HepG2 (cell line): ENCODE data around the gene SBK3.
"Not testable (repeated sequence)": the region's sequence is repeated elsewhere in the genome, so short reads cannot be mapped to it uniquely, and the experiment has no call there.

Experiments
- CHD4 ChIP-seq: fragments of 200-600 bp; sonication (generic); IDR thresholded peaks from 2 replicates; pipeline ENCODE4 v1.7.0; 2017; ENCODE audit warnings: mild to moderate bottlenecking, low read length, borderline replicate concordance
- CTCF ChIP-seq: sonication (generic); formaldehyde crosslinking; IDR thresholded peaks from 2 replicates; pipeline ENCODE4 v1.5.0; 2020; ENCODE audit warnings: mild to moderate bottlenecking, missing genetic modification reagents, moderate library complexity
- SKIL ChIP-seq: sonication (generic); formaldehyde crosslinking; IDR thresholded peaks from 2 replicates; pipeline ENCODE4 v1.8.0; 2022; ENCODE audit warnings: missing genetic modification reagents, mild to moderate bottlenecking, moderate library complexity, borderline replicate concordance
- SOX6 ChIP-seq, 2 experiments: fragments of 450-650 bp in 1 of 2; sonication (generic) in 1 of 2; formaldehyde crosslinking in 1 of 2; IDR thresholded peaks; 2 replicates each; pipeline versions ENCODE4 v1.4.0 to v1.6.1; 2017 to 2020; ENCODE audit warnings: antibody characterized with exemption in 1 of 2, mild to moderate bottlenecking in 1 of 2, missing genetic modification reagents in 1 of 2
- ZBTB34 ChIP-seq: sonication (generic); formaldehyde crosslinking; IDR thresholded peaks from 2 replicates; pipeline ENCODE4 v1.8.0; 2022; ENCODE audit warnings: mild to moderate bottlenecking, missing genetic modification reagents
- ZFP90 ChIP-seq: sonication (generic); formaldehyde crosslinking; IDR thresholded peaks from 2 replicates; pipeline ENCODE4 v1.8.0; 2022; ENCODE audit warnings: missing genetic modification reagents, mild to moderate bottlenecking, inconsistent platforms, borderline replicate concordance

GRCh38 chr19:55582284-55582683 lies 36.9 kb upstream of the SBK3 start:
- TF ChIP-seq ZFP90 (CRISPR knock-in tag); CHD4; ZBTB34 (CRISPR knock-in tag); CTCF (CRISPR knock-in tag); SKIL (CRISPR knock-in tag); SOX6 (IDR thresholded peaks at IDR 0.05); SOX6 (CRISPR knock-in tag; IDR thresholded peaks at IDR 0.05): not testable (repeated sequence)
